Type B pancreatic cell (in vitro differentiated cells): ENCODE data around the gene OSTN. TPM values are rescaled to one million over a fixed set of nuclear protein-coding genes. Genes with fewer than 3 reads are reported as not detected.

Experiments used
- DNase-seq: peaks from one replicate; pipeline ENCODE4 v3.0.0; 2021; ENCODE audit warnings: mixed read lengths; ENCODE audit not compliant: unreplicated experiment; ENCODE audit errors: extremely low spot score
- H3K27ac Mint-ChIP-seq: 2 replicates; pipeline ENCODE4 v1.8.0; 2021; ENCODE audit warnings: mild to moderate bottlenecking, mixed read lengths
- H3K27me3 Mint-ChIP-seq: 2 replicates; pipeline ENCODE4 v1.8.0; 2021; ENCODE audit warnings: mixed read lengths
- H3K36me3 Mint-ChIP-seq: 2 replicates; pipeline ENCODE4 v1.8.0; 2021; ENCODE audit warnings: mixed read lengths
- H3K4me1 Mint-ChIP-seq: one replicate; pipeline ENCODE4 v1.8.0; 2021; ENCODE audit warnings: mixed read lengths; ENCODE audit not compliant: unreplicated experiment
- H3K4me3 Mint-ChIP-seq: 2 replicates; pipeline ENCODE4 v1.8.0; 2021; ENCODE audit warnings: mild to moderate bottlenecking, mixed read lengths
- H3K9me3 Mint-ChIP-seq: 2 replicates; pipeline ENCODE4 v1.8.0; 2021; ENCODE audit warnings: mixed read lengths
- total RNA-seq: library from RNA; stranded (reverse); gene quantifications from 2 replicates; pipeline ENCODE4 v1.2.1, GENCODE V29; 2021; ENCODE audit warnings: low replicate concordance
- TF ChIP-seq, protein P1 (sequence below): fragments of 200-600 bp; sonication (generic); conservative IDR thresholded peaks from 2 replicates; pipeline ENCODE4 v1.5.0; 2021; ENCODE audit warnings: antibody characterized with exemption, mild to moderate bottlenecking

Gene OSTN
- total RNA-seq, 1 donor from 2014 or later, result 1.3 TPM

DNA sequence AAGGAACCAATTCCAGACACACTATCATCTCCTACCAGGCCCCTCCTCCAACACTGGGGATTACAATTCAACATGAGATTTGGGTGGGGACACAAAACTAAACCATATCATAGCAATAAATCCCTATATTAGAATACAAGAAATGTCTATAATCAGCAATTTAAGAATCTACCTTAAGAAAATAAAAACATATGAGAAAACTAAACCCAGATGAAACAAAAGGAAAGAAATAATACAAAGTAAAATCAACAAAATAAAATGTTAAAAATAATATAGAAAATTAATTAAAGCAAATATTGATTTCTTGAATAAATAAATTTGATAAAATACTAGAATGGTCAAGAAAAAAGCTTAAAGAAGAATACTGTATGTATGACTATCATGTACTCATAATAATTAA is 6.1 kb upstream of the OSTN start:
- Mint-ChIP-seq H3K27ac (no peak overlapping the region), H3K4me1 (no peaks in the 10 kb centered on the region), H3K36me3 (no peaks in the 10 kb centered on the region), H3K27me3 (no peaks in the 10 kb centered on the region), H3K9me3 (no peaks in the 10 kb centered on the region), H3K4me3 (no peak overlapping the region)
- DNase-seq, result no peak
- TF ChIP-seq, protein P1, sequence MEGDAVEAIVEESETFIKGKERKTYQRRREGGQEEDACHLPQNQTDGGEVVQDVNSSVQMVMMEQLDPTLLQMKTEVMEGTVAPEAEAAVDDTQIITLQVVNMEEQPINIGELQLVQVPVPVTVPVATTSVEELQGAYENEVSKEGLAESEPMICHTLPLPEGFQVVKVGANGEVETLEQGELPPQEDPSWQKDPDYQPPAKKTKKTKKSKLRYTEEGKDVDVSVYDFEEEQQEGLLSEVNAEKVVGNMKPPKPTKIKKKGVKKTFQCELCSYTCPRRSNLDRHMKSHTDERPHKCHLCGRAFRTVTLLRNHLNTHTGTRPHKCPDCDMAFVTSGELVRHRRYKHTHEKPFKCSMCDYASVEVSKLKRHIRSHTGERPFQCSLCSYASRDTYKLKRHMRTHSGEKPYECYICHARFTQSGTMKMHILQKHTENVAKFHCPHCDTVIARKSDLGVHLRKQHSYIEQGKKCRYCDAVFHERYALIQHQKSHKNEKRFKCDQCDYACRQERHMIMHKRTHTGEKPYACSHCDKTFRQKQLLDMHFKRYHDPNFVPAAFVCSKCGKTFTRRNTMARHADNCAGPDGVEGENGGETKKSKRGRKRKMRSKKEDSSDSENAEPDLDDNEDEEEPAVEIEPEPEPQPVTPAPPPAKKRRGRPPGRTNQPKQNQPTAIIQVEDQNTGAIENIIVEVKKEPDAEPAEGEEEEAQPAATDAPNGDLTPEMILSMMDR, result no peak

DNA sequence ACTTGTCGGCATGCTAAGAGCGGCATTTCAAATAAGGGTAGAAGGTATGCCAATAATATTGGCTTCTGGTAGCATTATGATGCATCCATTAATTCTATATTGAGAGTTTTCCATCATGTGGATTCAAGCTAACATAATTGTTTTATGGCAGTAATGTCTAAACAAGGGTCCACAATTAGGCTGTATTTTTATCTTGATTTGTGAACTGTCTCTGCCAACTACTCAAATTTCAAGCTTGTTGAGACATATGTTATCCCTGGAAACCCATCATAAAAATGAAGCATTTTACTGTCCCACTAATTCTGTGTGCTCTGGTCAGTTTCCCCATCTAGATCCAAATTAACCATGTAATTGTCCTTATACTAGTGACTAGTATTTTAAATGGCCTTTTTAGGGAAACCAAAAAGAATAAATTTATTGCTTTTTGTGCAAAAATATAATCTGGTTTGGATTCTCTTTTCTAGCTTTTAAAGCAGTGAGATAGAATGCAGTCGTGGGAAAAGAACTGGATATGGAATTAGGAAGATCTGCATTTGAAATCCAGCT is 1.2 kb upstream of the OSTN start:
- H3K36me3 Mint-ChIP-seq, result no peaks in the 10 kb centered on the region
- H3K4me1 Mint-ChIP-seq, result no peaks in the 10 kb centered on the region
- peaks cover 8% of the 10 kb centered on the region for H3K27me3 Mint-ChIP-seq
- no peak overlapping the region for H3K27ac Mint-ChIP-seq
- no peaks in the 10 kb centered on the region for H3K9me3 Mint-ChIP-seq
- no peak overlapping the region for H3K4me3 Mint-ChIP-seq
- DNase-seq, result no peak
- TF ChIP-seq, protein P1, result no peak

DNA sequence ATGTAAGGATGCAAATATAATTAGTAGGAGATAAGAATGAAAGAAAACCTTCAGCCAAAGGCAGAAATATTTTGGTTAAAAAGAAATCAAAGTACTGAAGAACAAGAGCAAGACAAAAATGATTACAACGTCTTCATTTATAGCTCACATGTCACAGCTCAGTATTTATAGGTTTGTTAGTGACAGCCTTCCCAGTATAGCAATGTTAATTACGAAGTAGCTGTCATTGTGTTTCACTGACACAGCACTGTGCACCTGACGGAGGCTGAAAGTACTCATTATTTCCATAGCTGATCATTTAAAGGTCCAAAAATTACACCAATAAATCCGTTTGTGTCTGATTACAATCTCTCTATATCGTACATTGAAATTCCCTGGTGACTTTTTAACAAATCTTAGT is 561 bp upstream of the OSTN start:
- TF ChIP-seq, protein P1, result no peak
- Mint-ChIP-seq H3K4me1 (no peaks in the 10 kb centered on the region), H3K4me3 (no peak overlapping the region), H3K36me3 (no peaks in the 10 kb centered on the region), H3K27ac (no peak overlapping the region), H3K27me3 (peaks cover 8% of the 10 kb centered on the region), H3K9me3 (no peaks in the 10 kb centered on the region)
- DNase-seq, result no peak

DNA sequence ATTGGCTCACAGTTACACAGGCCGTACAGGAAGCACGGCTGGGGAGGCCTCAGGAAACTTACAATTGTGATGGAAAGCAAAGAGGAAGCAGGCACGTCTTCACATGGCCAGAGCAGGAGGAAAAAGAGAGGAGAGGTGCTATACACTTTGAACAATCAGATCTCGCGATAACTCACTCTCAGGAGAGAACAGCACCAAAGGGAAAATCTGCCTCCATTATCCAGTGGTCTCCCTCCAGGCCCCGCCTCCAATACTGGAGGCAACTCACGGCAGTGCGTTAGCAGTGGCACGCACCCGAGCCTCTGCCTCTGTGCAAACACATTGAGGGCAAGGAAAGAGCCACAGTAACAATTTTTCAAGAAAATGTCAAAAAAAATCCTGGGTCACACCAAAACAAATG is 11.0 kb downstream of the OSTN start:
- no peaks in the 10 kb centered on the region for H3K9me3 Mint-ChIP-seq
- no peaks in the 10 kb centered on the region for H3K27me3 Mint-ChIP-seq
- no peak for DNase-seq
- no peak overlapping the region for H3K27ac Mint-ChIP-seq
- no peaks in the 10 kb centered on the region for H3K36me3 Mint-ChIP-seq
- TF ChIP-seq, protein P1, result no peak
- H3K4me1 Mint-ChIP-seq, result no peaks in the 10 kb centered on the region
- no peak overlapping the region for H3K4me3 Mint-ChIP-seq

DNA sequence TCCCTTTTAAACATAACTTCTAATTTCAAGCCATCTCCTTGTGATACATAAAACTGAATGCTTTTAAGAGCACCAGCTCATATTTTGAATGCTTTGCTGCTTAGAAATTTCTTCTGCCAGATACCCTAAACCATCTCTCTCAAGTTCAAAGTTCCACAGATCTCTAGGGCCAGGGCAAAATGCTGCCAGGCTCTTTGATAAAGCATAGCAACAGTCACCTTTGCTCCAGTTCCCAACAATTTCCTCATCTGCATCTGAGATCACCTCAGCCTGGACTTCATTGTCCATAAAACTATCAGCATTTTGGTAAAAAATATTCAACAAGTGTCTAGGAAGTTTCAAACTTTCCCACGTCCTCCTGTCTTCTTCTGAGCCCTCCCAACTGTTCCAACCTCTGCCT is 17.5 kb downstream of the OSTN start:
- no peak for DNase-seq
- H3K4me3 Mint-ChIP-seq, result no peak overlapping the region
- no peaks in the 10 kb centered on the region for H3K4me1 Mint-ChIP-seq
- H3K9me3 Mint-ChIP-seq, result peaks cover 4% of the 10 kb centered on the region
- no peaks in the 10 kb centered on the region for H3K36me3 Mint-ChIP-seq
- no peaks in the 10 kb centered on the region for H3K27me3 Mint-ChIP-seq
- no peak overlapping the region for H3K27ac Mint-ChIP-seq
- TF ChIP-seq, protein P1, result no peak

DNA sequence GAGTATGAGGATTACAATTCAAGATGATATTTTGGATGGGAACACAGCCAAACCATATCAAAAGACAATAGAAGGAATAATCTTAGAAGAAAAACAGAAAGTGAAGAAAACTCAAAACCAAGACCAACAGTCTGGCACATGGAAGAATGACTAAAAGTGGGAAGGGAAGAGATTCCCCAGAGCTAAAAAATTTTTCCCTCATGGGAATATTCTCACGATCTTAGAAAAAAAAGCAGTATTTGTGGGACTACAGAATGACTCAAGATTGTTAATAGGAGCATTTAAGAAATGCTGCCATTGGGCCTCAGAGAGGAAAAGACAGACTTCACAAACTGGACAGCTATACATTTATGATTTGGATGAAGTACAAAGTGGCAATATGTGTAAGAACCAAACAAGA is 18.3 kb downstream of the OSTN start:
- no peak overlapping the region for H3K4me3 Mint-ChIP-seq
- DNase-seq, result no peak
- peaks cover 4% of the 10 kb centered on the region for H3K9me3 Mint-ChIP-seq
- no peaks in the 10 kb centered on the region for H3K36me3 Mint-ChIP-seq
- TF ChIP-seq, protein P1, result no peak
- no peaks in the 10 kb centered on the region for H3K27me3 Mint-ChIP-seq
- H3K4me1 Mint-ChIP-seq, result no peaks in the 10 kb centered on the region
- no peak overlapping the region for H3K27ac Mint-ChIP-seq
